ENCODE measurements around the gene FLT3.
A peak's percentile ranks its signal among the peaks of the same experiment; 100 is the strongest.
"Not testable (repeated sequence)": the region's sequence is repeated elsewhere in the genome, so short reads cannot be mapped to it uniquely, and the experiment has no call there.

Gene FLT3

DNA sequence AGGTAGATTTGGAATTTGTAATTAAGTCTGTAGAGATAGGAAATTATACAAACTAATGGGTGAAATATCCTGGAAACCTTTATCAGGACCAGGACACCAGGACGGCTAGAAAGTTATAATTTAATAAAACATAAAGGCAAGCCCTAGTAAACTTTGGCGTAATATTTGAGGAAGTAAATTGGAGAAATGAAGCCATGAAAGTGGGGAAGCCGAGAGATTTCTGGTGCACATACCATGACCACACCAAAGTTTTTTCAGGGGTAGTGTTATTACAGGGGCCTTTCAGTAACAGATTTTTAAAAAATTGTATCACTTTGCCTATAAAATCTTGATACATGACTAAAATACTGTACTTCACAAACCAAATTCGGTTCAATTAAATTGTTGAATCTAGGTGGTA is 57.2 kb downstream of the FLT3 start:
- DNase-seq = no peak

DNA sequence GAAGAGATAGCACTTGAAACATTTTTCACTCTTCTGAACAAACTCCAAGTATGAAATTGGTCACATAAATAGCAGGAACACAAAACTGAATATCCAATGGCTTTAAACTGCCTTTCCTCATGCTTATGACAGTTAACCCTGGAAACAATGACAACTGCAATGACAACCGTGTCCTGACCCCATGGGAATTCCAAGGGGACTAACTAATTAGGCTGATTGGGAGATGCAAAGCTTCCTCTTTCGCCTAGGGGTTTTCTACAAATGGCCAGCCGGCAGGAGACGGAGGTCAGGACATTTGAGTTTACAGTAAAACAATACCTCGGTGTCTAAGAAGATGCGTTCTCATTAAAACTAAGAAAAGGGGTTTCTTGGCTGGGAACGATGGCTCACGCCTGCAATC is 58.9 kb downstream of the FLT3 start:
- DNase-seq = no peak

DNA sequence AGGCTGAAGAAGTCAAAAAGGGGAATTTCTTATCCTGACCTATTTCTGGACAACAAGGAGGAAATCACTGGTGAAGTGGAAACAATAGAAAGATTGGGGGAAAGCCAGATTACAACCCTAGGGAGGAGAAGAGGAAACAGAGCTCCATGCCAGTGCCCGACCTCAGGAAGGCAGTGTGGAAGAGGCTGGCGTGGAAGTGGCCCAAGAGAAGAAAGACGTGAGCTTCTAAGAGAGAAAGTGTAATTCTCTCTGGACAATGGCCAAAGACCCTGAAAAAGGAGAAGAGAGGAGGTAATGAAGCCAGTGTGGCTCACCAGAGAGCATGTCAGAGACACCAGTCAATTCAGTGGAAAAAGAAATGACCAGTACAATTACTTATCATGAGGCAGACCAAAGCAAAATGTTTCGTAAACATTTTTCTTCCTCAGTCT is 59.3 kb downstream of the FLT3 start:
- DNase-seq = no peak

DNA sequence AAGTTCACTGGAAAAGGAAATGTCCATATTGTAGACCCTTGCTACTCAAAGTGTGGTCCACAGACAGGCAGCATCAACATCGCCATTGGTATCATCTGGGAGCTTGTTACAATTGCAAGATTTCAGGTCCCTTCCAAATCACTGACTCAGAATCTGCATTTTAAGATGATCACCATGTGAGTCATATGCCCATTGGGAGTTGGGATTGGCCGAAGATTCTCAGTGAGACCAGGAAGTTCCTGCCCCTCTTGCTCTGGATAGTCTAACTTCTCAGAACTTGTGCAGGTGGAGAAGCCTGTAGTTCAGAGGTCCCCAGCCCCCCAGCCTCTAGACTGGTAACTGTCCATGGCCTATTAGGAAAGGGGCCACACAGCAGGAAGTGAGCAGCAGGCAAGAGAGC is 63.0 kb downstream of the FLT3 start:
- DNase-seq = no peak

DNA sequence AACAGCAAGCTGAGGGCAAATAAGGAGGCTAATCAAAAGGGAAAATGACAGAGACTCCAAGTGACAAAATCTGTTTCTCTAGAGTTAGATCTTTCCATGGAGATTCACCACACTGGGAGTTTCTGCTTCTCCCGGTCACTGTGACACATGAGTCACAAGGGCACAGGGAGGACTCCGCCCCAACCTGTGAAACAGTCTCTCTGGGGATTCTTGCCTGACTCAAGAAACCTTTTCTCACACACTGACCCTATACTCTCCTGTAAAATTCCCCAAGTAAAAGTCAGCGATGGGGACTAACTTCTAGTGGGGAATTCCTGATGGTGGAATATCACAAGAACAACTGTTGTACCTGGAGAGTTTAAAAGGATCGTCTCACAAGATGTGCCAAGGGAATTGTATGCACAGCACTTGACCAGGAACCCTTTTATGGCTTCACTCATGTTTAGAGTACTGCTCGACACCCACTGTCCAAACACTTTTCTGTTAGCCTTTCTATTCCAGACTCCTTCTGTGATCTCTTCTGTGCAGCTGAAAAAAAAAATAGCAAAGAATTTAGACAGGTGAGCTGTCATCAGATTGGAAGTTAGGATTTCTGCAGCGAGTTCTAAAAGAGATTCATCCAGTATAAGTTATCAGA is 65.1 kb downstream of the FLT3 start:
- DNase-seq = no peak

DNA sequence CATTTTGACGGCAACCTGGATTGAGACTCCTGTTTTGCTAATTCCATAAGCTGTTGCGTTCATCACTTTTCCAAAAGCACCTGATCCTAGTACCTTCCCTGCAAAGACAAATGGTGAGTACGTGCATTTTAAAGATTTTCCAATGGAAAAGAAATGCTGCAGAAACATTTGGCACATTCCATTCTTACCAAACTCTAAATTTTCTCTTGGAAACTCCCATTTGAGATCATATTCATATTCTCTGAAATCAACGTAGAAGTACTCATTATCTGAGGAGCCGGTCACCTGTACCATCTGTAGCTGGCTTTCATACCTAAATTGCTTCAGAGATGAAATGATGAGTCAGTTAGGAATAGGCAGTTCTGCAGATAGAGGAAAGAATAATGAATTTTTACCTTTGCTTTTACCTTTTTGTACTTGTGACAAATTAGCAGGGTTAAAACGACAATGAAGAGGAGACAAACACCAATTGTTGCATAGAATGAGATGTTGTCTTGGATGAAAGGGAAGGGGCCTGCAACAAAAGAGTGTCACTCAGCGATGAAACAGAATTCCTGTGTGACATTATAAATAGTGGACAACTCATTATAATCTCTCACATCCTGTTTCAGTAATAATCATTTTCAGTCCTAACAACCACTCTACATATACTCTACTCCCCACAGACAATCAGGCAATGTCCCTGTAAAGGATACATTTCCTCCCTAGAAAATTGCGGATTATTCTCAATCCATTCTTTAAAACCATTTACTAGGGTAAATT is 66.3 kb downstream of the FLT3 start:
- DNase-seq = no peak

DNA sequence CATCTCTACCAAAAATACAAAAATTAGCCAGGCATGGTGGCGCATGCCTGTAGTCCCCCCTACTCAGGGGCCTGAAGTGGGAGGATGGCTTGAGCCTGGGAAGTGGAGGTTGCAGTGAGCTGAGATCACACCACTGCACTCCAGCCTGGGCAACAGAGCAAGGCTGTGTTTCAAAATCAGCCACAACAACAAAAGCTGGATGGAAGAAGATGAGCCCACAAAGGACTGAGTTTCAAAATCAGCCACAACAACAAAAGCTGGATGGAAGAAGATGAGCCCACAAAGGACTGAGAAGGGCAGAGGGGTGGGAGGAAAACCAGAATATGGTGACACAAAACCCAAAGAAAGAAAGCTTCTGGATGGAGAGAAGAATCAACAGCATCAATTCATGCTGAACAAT is 67.9 kb downstream of the FLT3 start:
- not testable (repeated sequence) for DNase-seq

DNA sequence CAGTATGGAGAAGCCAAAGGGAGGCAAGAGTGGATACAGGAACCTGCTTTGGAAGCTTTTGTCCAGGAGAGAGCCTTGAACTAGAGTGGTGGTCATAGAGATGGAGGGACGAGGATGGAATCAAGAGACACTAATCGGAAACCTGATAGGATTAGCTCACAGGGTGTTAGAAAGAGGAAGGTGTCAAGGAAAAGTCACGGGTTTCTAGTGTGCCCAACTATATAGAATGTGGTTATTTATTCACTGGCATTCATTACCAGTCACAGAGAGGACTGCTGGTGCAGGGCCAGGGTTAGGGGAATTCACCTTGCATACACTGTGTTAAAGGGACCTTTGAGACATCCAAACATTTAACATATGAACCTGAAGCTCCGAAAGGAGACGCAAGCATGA is 68.5 kb downstream of the FLT3 start:
- DNase-seq = no peak

DNA sequence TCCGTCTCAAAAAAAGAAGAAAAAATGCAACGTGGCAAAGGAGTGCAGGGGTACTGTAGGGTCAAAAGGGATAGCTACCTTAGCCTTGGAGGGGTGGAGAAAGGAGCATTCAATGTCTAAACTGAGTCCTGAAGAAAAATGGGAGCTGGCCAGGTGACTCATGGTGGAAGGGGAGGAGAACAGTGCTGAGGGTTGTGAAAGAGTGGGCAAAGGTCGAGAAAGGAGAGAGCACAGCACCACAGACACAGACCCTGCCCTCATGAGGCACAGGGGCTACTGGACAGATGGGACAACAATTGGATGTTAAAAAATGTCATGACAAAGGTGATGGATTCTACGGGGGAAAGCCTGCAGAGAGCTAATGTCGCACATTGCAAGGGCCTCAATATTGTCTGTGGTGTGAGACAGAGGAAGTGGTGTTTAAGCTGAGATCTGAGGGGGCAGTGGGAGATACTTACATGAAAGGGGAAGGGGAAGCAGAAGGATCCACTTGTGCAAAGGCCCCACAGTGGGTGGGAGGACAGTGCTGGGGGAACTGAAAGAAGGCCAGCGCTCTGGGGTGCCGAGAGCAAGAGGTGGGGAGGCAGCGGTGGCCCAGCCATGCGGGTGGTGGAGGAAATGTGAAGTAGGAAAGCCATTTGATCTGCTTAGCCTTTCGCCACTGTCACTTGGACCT is 69.0 kb downstream of the FLT3 start:
- DNase-seq = peak; percentile 36

DNA sequence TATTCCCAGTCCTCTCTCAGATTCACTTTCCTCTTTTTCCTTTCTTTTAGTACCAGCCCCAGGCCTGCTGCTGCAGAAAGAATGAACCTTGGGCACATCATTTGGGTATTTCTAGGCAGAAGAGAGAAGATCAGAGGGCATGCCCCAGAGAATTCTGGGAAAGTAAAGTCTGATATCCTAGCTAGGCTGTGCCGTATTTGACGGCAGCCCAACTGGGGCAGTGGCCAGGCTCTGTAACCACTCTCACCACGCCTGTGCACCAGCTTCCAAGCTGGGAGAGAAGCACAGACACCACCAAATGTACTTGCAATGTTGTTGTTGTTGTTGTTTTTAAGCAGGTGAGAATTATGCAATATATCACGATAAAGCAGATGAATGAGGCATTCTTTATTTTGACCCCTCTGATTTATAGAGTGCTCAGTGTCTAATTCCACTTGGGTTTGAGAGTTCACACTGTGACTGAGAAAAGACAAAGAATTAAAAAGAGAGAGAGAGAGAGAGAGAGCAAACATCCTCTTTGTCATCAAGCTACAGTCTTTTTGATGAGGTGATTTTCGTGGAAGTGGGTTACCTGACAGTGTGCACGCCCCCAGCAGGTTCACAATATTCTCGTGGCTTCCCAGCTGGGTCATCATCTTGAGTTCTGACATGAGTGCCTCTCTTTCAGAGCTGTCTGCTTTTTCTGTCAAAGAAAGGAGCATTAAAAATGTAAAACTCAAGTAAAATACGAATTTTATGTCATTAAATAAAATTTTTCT is 72.6 kb downstream of the FLT3 start:
- no peak for DNase-seq

DNA sequence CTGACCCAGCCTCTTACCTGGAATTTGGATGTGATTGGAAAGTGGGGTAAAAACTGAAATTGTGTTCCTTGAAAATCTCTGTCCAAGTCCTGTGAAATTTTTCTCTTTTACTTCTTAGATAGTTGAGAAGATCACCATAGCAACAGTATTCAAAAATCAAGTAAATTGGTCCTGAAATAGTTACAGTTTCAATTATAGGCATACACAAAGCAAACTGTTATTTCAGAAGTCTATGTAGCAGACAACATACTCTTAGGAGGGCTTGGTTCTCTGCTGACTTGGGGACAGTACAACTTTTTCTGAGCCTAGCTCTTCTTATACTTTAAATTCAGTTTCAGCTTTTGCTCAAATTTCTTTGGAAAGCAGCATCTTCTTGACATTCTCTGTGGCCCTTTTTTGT is 73.3 kb downstream of the FLT3 start:
- no peak for DNase-seq

DNA sequence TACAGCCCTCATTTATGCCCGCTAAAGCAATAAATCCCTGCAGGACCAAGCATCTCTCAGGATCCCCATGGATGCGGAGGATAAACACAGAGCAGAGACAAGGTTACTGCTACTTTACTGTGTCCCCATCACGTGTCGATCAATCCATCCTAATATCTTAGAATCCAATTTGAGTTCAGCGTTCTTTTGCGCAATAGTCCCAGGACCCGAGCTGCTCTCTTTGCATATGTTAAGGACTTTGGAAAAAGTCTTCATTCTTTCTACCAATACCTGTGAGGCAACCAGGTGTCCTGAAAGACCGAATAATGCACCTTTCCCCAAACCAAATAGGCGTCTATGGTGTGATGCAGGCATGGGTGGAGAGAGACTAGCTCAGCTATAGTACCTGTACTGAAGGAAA is 73.9 kb downstream of the FLT3 start:
- DNase-seq = no peak

DNA sequence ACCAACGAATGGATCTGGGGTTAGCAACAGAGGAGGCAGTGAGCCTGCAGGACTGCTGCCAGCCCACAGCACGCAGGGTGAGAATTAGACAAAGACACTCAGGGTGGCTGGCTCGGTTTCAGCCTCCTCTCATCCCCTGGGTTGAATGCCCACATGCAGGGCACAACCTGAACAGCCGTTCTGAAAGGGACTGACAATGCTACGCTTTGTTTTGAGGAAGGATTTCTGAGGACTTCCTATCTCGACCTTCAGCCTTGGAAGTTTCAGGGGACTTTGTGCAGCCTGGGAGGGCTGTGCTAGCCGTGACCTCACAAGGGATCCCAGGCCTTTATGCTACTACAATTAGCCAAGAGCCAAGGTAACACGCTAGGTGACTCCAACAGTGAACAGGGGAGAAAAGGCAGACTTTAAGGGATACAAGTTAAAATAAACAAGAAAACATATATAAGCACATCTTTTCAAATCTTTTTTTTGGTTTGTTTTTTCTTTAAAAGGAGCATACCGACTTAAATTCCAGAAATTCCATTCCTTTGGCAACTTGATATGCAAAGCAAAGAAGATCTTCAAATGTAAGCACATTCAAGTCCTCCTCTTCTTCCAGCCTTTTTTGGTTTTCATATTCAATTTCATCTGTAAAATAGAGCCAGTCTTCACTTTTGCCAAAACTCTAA is 77.4 kb downstream of the FLT3 start:
- DNase-seq = no peak

DNA sequence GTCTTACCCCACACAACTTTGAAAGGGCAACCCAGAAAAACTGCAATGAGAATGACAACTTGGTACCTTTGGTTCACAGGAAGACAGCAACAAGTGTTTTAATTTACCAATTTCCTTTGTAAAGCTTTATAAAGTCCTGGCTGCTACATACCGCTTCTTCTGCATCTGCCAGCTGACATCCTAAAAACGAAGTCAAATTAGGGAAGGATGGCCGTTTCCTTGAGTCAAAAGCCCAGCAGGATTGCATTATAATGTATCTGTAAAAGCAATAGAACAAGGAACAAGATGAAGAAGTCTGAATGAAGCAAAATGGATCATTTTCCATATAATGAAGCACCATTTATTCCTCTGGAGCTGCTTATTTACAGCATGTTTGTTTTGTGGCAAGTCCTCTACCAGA is 86.1 kb downstream of the FLT3 start:
- DNase-seq = no peak

DNA sequence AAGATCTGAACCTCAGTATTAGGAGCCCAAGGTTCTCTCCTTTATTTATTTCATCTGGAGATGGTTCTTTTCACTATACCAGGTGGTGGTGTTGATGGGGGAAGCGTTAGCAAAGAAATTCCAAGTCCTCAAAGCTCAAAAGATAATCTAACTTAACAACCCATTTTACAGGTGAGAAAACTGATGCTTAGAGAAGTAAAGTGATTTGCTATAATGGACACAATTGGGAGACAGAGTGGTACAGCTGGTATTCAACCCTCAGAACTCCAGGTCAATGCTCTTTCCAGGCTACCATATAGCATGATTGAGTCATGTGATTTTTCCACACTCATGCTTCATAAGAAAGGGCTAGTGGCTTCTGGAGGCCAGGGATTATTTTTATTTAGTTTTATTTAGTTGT is 86.9 kb downstream of the FLT3 start:
- no peak for DNase-seq

DNA sequence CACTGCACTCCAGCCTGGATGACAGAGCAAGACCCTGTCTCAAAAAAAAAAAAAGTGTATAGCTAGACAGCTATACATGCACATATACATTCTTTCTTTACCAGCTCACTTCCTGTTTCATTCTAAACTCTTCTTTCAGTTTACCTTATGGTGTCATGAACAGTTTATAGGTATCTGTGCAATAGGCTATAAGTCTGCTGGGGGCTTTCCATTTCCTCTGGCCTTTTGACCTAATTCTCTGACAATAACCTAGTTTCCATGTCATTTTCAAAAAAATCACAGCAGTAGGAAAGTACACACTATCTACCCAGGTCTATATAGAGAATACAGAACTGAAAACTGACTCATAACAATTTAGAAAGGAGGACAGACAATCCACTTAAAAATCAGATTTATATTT is 87.5 kb downstream of the FLT3 start:
- DNase-seq = no peak

DNA sequence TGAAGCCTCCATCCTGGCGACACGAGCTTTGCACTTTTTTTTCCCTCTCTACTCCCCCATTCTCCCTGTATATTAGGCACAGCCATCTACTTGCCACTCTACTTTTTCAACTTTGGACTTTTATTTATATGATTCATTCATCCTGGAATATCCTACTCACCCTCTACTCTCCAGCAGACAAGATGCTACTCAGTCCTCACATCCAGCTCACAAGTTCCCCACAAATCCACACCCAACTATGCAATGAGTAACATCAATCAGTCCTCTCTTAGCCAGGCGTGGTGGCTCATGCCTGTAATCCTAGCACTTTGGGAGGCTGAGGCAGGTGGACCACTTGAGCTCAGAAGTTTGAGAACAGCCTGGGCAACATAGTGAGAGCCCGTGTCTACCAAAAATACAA is 88.0 kb downstream of the FLT3 start:
- DNase-seq = no peak

DNA sequence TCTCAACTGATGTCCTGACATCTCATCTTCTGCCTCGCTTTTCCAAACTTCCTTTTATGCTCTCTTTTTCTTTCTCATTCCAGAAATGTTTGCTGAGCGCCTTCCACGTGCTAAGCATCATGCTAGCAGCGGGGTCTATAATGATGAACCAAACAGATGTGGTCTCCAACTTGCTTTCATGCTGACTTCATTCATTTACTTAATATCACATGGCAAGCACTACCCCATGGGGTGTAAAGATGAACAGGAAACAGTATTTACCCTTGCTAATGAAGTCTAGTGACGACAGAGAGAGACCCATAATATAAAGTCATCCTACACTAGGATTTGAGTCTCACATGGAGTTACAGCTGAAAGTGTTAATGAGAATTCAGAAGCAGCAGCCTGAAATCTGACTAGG is 90.3 kb downstream of the FLT3 start:
- DNase-seq = no peak

DNA sequence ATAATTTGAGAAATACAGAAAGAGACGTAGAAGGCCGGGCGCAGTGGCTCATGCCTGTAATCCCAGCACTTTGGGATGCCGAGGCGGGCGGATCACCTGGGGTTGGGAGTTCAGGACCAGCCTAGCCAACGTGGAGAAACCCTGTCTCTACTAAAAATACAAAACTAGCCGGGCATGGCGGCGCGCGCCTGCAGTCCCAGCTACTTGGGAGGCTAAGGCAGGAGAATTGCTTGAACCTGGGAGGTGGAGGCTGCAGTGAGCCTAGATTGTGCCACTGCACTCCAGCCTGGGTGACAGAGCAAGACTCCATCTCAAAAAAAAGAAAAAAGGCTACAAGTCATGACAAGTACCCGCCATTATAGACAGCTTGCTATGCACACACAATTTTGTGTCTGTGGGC is 95.4 kb downstream of the FLT3 start:
- DNase-seq = not testable (repeated sequence)

DNA sequence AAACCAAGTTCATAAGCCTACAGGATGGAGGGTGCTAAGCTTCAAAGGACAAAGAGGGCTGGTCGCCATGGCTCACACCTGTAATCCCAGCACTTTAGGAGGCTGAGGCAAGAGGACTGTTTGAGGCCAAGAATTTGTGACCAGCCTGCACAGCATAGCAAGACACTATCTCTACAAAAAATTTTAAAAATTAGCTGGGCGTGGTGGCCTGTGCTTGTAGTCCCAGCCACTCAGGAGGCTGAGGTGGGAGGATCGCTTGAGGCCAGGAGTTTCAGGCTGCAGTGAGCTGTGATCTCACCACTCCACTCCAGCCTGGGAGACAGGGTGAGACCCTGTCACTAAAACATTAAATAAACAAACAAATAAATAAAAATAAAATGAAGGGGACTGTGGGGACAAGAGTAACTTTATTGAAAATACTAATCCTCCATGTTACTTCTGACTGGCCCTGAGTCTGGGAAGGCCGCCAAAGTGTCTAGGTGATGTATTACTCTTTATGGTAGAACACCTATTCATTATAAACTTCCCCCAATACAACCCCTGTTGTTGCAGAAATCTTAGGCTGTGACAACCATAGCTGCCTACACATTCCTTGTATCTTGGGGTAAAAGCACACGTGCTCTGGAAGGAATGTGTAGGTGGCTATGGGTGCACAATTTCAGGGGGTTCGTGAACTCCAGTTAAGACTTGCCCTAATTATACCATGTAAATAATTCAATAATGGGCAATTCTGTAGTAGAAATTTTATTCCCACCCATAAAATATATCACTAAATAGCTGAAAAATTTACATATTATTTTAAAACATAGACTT is 97.3 kb downstream of the FLT3 start:
- DNase-seq = no peak

DNA sequence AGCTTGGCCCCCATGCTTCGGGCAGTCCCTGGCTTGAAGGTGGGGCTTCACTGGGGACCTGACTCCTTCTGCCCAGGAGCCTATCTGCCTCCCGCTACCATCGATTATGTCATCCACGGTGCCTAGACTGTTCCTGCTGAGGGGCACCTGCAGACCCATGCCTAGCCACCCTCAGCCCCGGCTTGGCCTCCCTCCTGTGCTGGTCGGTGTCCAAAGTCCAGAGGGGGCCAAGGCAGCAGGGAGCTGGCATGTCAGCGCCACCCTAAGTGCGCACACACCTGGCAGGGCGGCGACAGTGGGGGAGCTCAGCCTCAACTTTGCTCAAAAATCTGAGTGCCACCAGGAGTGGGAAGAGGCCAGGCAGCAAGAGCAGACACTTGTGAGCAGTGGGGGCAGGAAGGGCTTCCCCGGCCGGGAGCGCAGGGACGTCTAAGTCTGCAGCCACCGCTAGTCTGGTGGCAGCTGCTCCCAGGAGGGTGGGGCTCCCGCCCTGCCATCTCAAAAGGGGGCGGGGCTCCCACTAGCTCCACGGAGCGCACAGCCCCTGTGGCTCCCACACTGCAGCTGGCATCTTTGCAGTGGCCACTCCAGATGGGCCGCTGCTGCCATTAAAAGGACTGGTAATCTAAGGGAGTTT is 98.4 kb downstream of the FLT3 start:
- no peak for DNase-seq

DNA sequence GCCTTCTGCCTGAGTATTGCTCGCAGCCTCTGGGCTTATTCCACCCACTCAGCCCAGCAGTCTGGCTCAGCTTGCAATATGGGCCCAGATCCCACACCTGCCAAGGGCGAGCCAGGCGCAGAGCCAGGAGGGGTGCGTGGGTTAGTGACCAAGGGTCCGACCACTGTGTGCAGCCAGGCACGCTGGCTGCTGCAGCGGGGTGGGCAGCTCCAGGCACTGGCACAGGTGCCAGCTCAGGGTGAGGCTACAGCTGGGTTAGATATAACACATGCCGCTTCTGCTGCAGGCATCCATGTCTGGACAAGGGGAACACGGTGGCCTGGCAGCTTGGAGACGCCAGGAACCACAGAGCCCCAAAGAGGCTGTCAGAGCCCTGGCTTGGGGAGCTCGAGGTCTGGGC is 99.3 kb downstream of the FLT3 start:
- no peak for DNase-seq
